OCI-LY3 (cell line): ENCODE results near the gene SYT2.

Experiments
- CTCF ChIP-seq: fragments of 200-600, 300-600 bp; sonication (generic); IDR thresholded peaks from 2 replicates; pipeline ENCODE4 v1.5.1; 2014; ENCODE audit warnings: antibody characterized with exemption, low read length, low read depth
- EZH2phosphoT487 ChIP-seq: fragments of 200-600 bp; shearing (Covaris generic); IDR thresholded peaks from 2 replicates; pipeline ENCODE4 v1.6.1; 2018; ENCODE audit warnings: antibody characterized with exemption, mixed run types, low read depth

- TF ChIP-seq CTCF (no peak), EZH2phosphoT487 (no peak)
Observed at GRCh38 chr1:202623075-202623474, 87.2 kb downstream of the SYT2 start.
